ENCODE measurements around the gene C2CD3. TPM values are rescaled to one million over a fixed set of nuclear protein-coding genes. Genes with fewer than 3 reads are reported as not detected.
"Not testable (repeated sequence)": the region's sequence is repeated elsewhere in the genome, so short reads cannot be mapped to it uniquely, and the experiment has no call there.

Gene C2CD3
- polyA plus RNA-seq, 3 donors from 2014 or later: 0.93 to 16.0 (median 5.1) TPM

- no peaks in the 10 kb centered on the region for H3K4me1 Mint-ChIP-seq
- peak overlapping the region in 2 of 6 donors; percentile 51 to 70 for H3K27ac Mint-ChIP-seq
- H3K9me3 Mint-ChIP-seq: no peaks in the 10 kb centered on the region
- H3K4me3 Mint-ChIP-seq: no peak overlapping the region
- H3K36me3 Mint-ChIP-seq: peaks cover 39 to 51% (median 42%) of the 10 kb centered on the region in 3 donors
- no peaks in the 10 kb centered on the region for H3K27me3 Mint-ChIP-seq (ENCODE audit: low read depth in 3 of 3)
- DNase-seq: no peak
These were observed 85.3 kb downstream of the C2CD3 start for GRCh38 chr11:74085542-74085892.

GRCh38 chr11:74084796-74085541 lies 85.8 kb downstream of the C2CD3 start:
- Mint-ChIP-seq H3K27ac (peak overlapping the region in 2 of 6 donors; percentile 51 to 70), H3K4me3 (no peak overlapping the region), H3K4me1 (no peaks in the 10 kb centered on the region), H3K9me3 (no peaks in the 10 kb centered on the region), H3K27me3 (ENCODE audit: low read depth in 3 of 3) (no peaks in the 10 kb centered on the region), H3K36me3 (peaks cover 39 to 56% (median 42%) of the 10 kb centered on the region in 3 donors)
- DNase-seq: no peak

GRCh38 chr11:74083927-74084326 lies 86.9 kb downstream of the C2CD3 start:
- not testable (repeated sequence) for H3K4me3 Mint-ChIP-seq; H3K9me3 Mint-ChIP-seq; H3K27me3 Mint-ChIP-seq (ENCODE audit: low read depth in 3 of 3); H3K4me1 Mint-ChIP-seq; DNase-seq
- H3K27ac Mint-ChIP-seq: peak overlapping the region in 1 of 6 donors; percentile 29
- peaks cover 39 to 62% (median 42%) of the 10 kb centered on the region in 3 donors for H3K36me3 Mint-ChIP-seq

GRCh38 chr11:74081428-74081827 lies 89.4 kb downstream of the C2CD3 start:
- H3K4me3 Mint-ChIP-seq: no peak overlapping the region
- H3K4me1 Mint-ChIP-seq: no peaks in the 10 kb centered on the region
- H3K27me3 Mint-ChIP-seq (ENCODE audit: low read depth in 3 of 3): no peaks in the 10 kb centered on the region
- no peak for DNase-seq
- no peak overlapping the region for H3K27ac Mint-ChIP-seq
- peaks cover 37 to 75% (median 40%) of the 10 kb centered on the region in 3 donors for H3K36me3 Mint-ChIP-seq
- H3K9me3 Mint-ChIP-seq: no peaks in the 10 kb centered on the region

- no peak for DNase-seq
- no peak overlapping the region for H3K4me3 Mint-ChIP-seq
- peaks cover 22 to 61% (median 27%) of the 10 kb centered on the region in 3 donors for H3K36me3 Mint-ChIP-seq
- H3K27me3 Mint-ChIP-seq (ENCODE audit: low read depth in 3 of 3): no peaks in the 10 kb centered on the region
- no peak overlapping the region for H3K27ac Mint-ChIP-seq
- H3K9me3 Mint-ChIP-seq: no peaks in the 10 kb centered on the region
- H3K4me1 Mint-ChIP-seq: no peaks in the 10 kb centered on the region
These were observed 93.6 kb downstream of the C2CD3 start for GRCh38 chr11:74077193-74077592.

GRCh38 chr11:74072721-74073120 lies 98.1 kb downstream of the C2CD3 start:
- Mint-ChIP-seq H3K27me3 (ENCODE audit: low read depth in 3 of 3) (no peaks in the 10 kb centered on the region), H3K4me3 (no peak overlapping the region), H3K4me1 (no peaks in the 10 kb centered on the region), H3K36me3 (peaks cover 24 to 53% (median 30%) of the 10 kb centered on the region in 3 donors), H3K27ac (peak overlapping the region in 3 of 6 donors; percentile 5 to 51 (median 26)), H3K9me3 (no peaks in the 10 kb centered on the region)
- DNase-seq: no peak

GRCh38 chr11:74072286-74072685 lies 98.5 kb downstream of the C2CD3 start:
- Mint-ChIP-seq H3K27me3 (ENCODE audit: low read depth in 3 of 3) (no peaks in the 10 kb centered on the region), H3K4me3 (no peak overlapping the region), H3K4me1 (no peaks in the 10 kb centered on the region), H3K27ac (peak overlapping the region in 2 of 6 donors; percentile 1 to 26), H3K9me3 (no peaks in the 10 kb centered on the region), H3K36me3 (peaks cover 24 to 51% (median 29%) of the 10 kb centered on the region in 3 donors)
- no peak for DNase-seq

- H3K36me3 Mint-ChIP-seq: peaks cover 24 to 48% (median 27%) of the 10 kb centered on the region in 3 donors
- no peaks in the 10 kb centered on the region for H3K4me1 Mint-ChIP-seq
- no peaks in the 10 kb centered on the region for H3K27me3 Mint-ChIP-seq (ENCODE audit: low read depth in 3 of 3)
- no peaks in the 10 kb centered on the region for H3K9me3 Mint-ChIP-seq
- DNase-seq: no peak
- no peak overlapping the region for H3K4me3 Mint-ChIP-seq
- peak overlapping the region in 2 of 6 donors; percentile 0 to 7 for H3K27ac Mint-ChIP-seq
These were observed 99.9 kb downstream of the C2CD3 start for GRCh38 chr11:74070723-74071492.

GRCh38 chr11:74069146-74070046 lies 101.4 kb downstream of the C2CD3 start:
- Mint-ChIP-seq H3K36me3 (peaks cover 24 to 52% (median 29%) of the 10 kb centered on the region in 3 donors), H3K9me3 (no peaks in the 10 kb centered on the region), H3K4me1 (peaks cover 6 to 11% of the 10 kb centered on the region in 2 donors), H3K27me3 (ENCODE audit: low read depth in 3 of 3) (no peaks in the 10 kb centered on the region), H3K27ac (no peak overlapping the region), H3K4me3 (no peak overlapping the region)
- DNase-seq: no peak

- peaks cover 9 to 17% of the 10 kb centered on the region in 2 donors for H3K4me1 Mint-ChIP-seq
- not testable (repeated sequence) for H3K27me3 Mint-ChIP-seq (ENCODE audit: low read depth in 3 of 3); DNase-seq; H3K4me3 Mint-ChIP-seq; H3K9me3 Mint-ChIP-seq
- peak overlapping the region in 4 of 6 donors; percentile 19 to 58 (median 34) for H3K27ac Mint-ChIP-seq
- peaks cover 3 to 35% (median 23%) of the 10 kb centered on the region in 3 donors for H3K36me3 Mint-ChIP-seq
These were observed 104.1 kb downstream of the C2CD3 start for GRCh38 chr11:74066663-74067062.

- Mint-ChIP-seq H3K4me1 (peaks cover 13 to 20% of the 10 kb centered on the region in 2 donors), H3K36me3 (peaks cover 10 to 37% (median 24%) of the 10 kb centered on the region in 3 donors)
- H3K9me3 Mint-ChIP-seq; H3K4me3 Mint-ChIP-seq; DNase-seq; H3K27me3 Mint-ChIP-seq (ENCODE audit: low read depth in 3 of 3); H3K27ac Mint-ChIP-seq: not testable (repeated sequence)
These were observed 105.3 kb downstream of the C2CD3 start for GRCh38 chr11:74065534-74065933.

GRCh38 chr11:74063628-74064027 lies 107.2 kb downstream of the C2CD3 start:
- H3K27ac Mint-ChIP-seq; H3K9me3 Mint-ChIP-seq; H3K4me3 Mint-ChIP-seq; DNase-seq; H3K27me3 Mint-ChIP-seq (ENCODE audit: low read depth in 3 of 3): not testable (repeated sequence)
- Mint-ChIP-seq H3K36me3 (peaks cover 6 to 31% (median 29%) of the 10 kb centered on the region in 3 donors), H3K4me1 (peaks cover 13 to 20% of the 10 kb centered on the region in 2 donors)

- Mint-ChIP-seq H3K4me1 (peaks cover 13 to 20% of the 10 kb centered on the region in 2 donors), H3K36me3 (peaks cover 6 to 27% (median 25%) of the 10 kb centered on the region in 3 donors)
- H3K4me3 Mint-ChIP-seq; H3K27me3 Mint-ChIP-seq (ENCODE audit: low read depth in 3 of 3); H3K9me3 Mint-ChIP-seq; H3K27ac Mint-ChIP-seq; DNase-seq: not testable (repeated sequence)
These were observed 109.2 kb downstream of the C2CD3 start for GRCh38 chr11:74061599-74061998.
